Stimulated activated naive B cell treated with anti-CD40 and anti-IgM and Interleukin-4, amounts not matched to agents 10 μg/mL and 1 μg/mL and 100 μg/mL, for 72 hours (primary cell): ENCODE measurements around the gene PEPD.

Experiments
- ATAC-seq, 2 donors: fragments of 150-1000 bp; cut with Tn5 transposase; replicated peaks; 2 replicates each; pipeline ENCODE4 v1.10.0; 2021; ENCODE audit warnings: moderate library complexity in 1 of 2
- DNase-seq: peaks from one replicate; pipeline ENCODE4 v3.0.0; 2021
- H3K27ac Mint-ChIP-seq: one replicate; pipeline ENCODE4 v1.8.0; 2022; ENCODE audit warnings: mild to moderate bottlenecking, mixed read lengths
- H3K27me3 Mint-ChIP-seq, 2 donors: one replicate each; pipeline ENCODE4 v1.8.0; 2022; ENCODE audit warnings: mixed read lengths in 2 of 2
- H3K36me3 Mint-ChIP-seq, 2 donors: one replicate each; pipeline ENCODE4 v1.8.0; 2022; ENCODE audit warnings: mixed read lengths in 2 of 2, mild to moderate bottlenecking in 1 of 2
- H3K4me1 Mint-ChIP-seq, 2 donors: one replicate each; pipeline ENCODE4 v1.8.0; 2022; ENCODE audit warnings: mixed read lengths in 2 of 2, mild to moderate bottlenecking in 1 of 2
- H3K4me3 Mint-ChIP-seq, 2 donors: one replicate each; pipeline ENCODE4 v1.8.0; 2022; ENCODE audit warnings: mild to moderate bottlenecking in 2 of 2, mixed read lengths in 2 of 2, moderate library complexity in 1 of 2
- H3K9me3 Mint-ChIP-seq, 2 donors: one replicate each; pipeline ENCODE4 v1.8.0; 2022; ENCODE audit warnings: mixed read lengths in 2 of 2, mild to moderate bottlenecking in 1 of 2

PEPD gene

DNA sequence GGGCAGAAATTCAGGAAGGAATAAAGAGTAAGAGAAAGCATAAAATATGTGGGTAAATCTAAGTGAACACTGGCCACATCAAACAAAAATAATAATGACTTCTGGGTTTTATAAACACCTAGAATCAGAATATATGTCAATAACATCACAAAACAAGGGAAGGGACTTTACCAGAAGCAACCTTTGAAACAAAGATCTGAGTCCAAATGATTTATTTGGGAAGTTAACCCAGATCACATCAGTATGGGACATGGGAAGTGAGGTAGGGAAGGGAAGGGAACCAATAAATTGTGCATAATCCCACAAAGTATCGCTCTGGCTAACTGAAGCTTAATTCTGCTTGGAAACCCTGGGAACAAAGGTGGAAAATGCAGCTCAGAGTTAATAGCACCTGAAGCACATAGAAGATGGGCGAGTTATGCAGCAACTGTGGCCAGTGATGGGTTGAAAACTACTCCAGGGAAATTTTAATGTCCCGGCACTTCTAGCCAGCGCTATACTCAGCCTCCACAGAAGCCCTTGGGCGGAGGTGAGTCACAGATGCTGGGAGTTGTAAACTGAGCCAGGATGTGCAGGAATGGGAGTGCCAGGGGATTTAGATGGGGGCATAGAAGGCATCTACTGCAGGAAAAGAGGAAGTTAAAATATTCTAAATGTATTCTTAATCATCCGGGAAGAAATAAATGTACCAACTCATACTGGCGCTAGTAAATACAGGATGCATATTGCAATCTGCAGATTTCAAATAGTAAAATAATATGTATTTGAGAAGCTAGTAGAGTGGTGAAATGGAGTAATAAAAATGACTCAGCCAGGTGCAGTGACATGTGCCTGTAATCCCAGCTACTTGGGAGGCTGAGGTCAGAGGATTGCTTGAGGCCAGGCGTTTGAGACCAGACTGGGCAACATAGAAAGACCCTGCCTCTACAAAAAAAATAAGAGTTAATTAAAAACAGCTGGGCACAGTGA lies 182.3 kb downstream of the PEPD start:
- no peaks in the 10 kb centered on the region for H3K9me3 Mint-ChIP-seq

More for the DNA sequence above, 182.3 kb downstream of the PEPD start:
- no peak for DNase-seq
- no peak overlapping the region for H3K27ac Mint-ChIP-seq
- H3K4me1 Mint-ChIP-seq, result no peaks in the 10 kb centered on the region
- ATAC-seq, result no peak
- H3K27me3 Mint-ChIP-seq, result peaks cover 16 to 25% of the 10 kb centered on the region in 2 donors
- H3K4me3 Mint-ChIP-seq, result no peak overlapping the region
- no peaks in the 10 kb centered on the region for H3K36me3 Mint-ChIP-seq
